ENCODE data around the gene QRICH1.

Gene QRICH1

DNA sequence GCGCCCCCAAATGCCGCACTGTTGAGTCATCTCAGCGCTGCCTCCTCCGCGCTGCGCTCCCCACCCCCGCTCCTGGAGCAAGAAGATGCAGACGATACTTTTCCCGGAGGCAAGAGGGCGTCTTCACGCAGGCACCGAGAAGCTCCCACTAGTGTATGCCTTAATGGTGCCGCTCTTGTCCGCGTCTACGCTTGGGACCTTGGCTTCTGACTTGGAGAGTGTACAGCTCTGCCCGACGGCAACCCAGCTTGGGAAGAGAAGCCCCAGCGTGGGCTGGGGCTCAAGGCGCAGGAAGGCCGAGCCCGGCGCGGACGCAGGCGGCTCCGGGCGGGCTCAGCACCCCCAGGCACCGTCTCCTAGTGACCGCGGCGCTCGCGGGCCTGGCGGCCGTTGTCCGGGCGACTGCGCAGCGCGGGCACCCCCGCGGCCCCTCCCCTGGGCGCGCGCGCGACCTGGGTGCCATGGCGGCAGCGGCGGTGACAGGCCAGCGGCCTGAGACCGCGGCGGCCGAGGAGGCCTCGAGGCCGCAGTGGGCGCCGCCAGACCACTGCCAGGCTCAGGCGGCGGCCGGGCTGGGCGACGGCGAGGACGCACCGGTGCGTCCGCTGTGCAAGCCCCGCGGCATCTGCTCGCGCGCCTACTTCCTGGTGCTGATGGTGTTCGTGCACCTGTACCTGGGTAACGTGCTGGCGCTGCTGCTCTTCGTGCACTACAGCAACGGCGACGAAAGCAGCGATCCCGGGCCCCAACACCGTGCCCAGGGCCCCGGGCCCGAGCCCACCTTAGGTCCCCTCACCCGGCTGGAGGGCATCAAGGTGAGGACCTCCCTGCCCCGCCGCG lies 103.9 kb downstream of the QRICH1 start, which contains the start of gene P4HTM:
Gene P4HTM (plus strand): TSS at position 446 of the 840 bp plus-strand sequence. CDS start 16 bp downstream, at position 462.
- H3K9me3 Mint-ChIP-seq: no peaks in the 10 kb centered on the region
- peaks cover 24% of the 10 kb centered on the region for H3K36me3 Mint-ChIP-seq (ENCODE audit: insufficient read depth)
- H3K27ac Mint-ChIP-seq: peak within 1 kb of the TSS; percentile 91 to 93
- peak; percentile 55 to 58 (median 57) for DNase-seq
- ATAC-seq (replicated peaks): peak; percentile 71
- peaks cover 33 to 34% of the 10 kb centered on the region in 2 donors for H3K4me1 Mint-ChIP-seq (ENCODE audit: low read depth in 2 of 2)
- no peaks in the 10 kb centered on the region for H3K27me3 Mint-ChIP-seq
- H3K4me3 Mint-ChIP-seq: peak within 1 kb of the TSS; percentile 91 to 94

GRCh38 chr3:48989126-48989795 lies 104.6 kb downstream of the QRICH1 start:
- H3K4me1 Mint-ChIP-seq (ENCODE audit: low read depth in 2 of 2): peaks cover 32% of the 10 kb centered on the region in 2 donors

DNA sequence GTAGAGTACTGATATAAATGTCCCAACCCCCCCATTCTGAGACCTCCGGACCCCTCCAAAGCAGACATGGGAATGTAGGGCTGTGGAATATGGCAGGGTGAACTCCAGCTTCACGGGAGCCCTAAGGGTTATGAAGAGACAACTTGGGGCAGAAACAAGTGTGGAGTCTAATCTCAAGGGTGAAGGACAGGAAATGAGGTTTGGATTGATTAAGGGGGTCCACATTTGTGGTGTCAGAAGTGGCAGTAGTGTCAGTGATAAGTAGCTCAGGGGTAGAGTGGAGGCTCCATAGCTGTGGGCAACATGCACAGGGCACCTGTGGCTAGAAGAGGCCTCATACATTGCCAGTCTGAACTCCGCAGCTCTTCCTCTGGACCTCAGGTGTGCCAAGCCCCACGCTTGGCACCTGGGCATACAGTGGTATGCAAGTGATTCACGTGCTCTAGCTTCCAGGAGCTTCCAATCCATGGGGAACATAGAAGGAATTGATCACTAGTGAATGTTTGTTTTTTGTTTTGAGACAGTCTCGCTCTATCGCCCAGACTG lies 108.0 kb downstream of the QRICH1 start:
- DNase-seq (no peak), ATAC-seq (replicated peaks) (no peak)
- Mint-ChIP-seq H3K4me1 (ENCODE audit: low read depth in 2 of 2) (peaks cover 18 to 19% of the 10 kb centered on the region in 2 donors), H3K27me3 (no peaks in the 10 kb centered on the region), H3K9me3 (no peaks in the 10 kb centered on the region), H3K36me3 (ENCODE audit: insufficient read depth) (peaks cover 42% of the 10 kb centered on the region), H3K27ac (peak overlapping the region; percentile 21 to 60), H3K4me3 (no peak overlapping the region)

More at GRCh38 chr3:48989126-48989795, 104.6 kb downstream of the QRICH1 start:
- no peak for DNase-seq
- Mint-ChIP-seq H3K9me3 (no peaks in the 10 kb centered on the region), H3K27me3 (no peaks in the 10 kb centered on the region), H3K27ac (peak overlapping the region; percentile 79 to 93), H3K4me3 (peak overlapping the region; percentile 89 to 91), H3K36me3 (ENCODE audit: insufficient read depth) (peaks cover 20% of the 10 kb centered on the region)
- ATAC-seq (replicated peaks): peak; percentile 0

- Mint-ChIP-seq H3K36me3 (ENCODE audit: insufficient read depth) (peaks cover 51% of the 10 kb centered on the region), H3K27me3 (no peaks in the 10 kb centered on the region), H3K27ac (no peak overlapping the region), H3K4me3 (no peak overlapping the region), H3K9me3 (no peaks in the 10 kb centered on the region), H3K4me1 (ENCODE audit: low read depth in 2 of 2) (peaks cover 14 to 15% of the 10 kb centered on the region in 2 donors)
- DNase-seq: no peak
- ATAC-seq (replicated peaks): no peak
Observed at GRCh38 chr3:48984663-48985062, 109.2 kb downstream of the QRICH1 start.

DNA sequence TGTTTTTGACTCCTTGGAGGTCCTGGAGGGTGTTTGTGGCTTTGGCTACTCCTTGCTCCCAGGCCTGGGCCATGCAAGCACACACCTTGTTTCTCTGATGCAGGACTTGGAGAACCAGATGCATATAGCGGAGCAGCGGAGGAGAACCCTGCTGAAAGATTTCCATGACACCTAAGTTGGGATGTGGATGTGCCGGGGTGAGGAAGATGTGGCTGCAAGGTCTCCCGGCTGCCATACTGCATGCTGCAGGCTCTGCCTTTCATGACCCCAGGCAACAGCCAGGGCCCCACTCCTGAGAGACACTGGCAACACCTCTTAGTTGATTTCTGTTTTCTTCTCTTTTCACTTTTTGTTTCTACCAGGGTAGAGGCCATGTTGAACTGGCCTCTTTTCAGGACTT lies 110.8 kb downstream of the QRICH1 start:
- H3K27me3 Mint-ChIP-seq: no peaks in the 10 kb centered on the region
- peaks cover 62% of the 10 kb centered on the region for H3K36me3 Mint-ChIP-seq (ENCODE audit: insufficient read depth)
- no peaks in the 10 kb centered on the region for H3K9me3 Mint-ChIP-seq
- no peak overlapping the region for H3K4me3 Mint-ChIP-seq
- peak overlapping the region in 1 of 2 donors; percentile 73 for H3K27ac Mint-ChIP-seq
- H3K4me1 Mint-ChIP-seq (ENCODE audit: low read depth in 2 of 2): peaks cover 5 to 6% of the 10 kb centered on the region in 2 donors
- DNase-seq (no peak), ATAC-seq (replicated peaks) (no peak)

- peaks cover 2% of the 10 kb centered on the region in 2 donors for H3K4me1 Mint-ChIP-seq (ENCODE audit: low read depth in 2 of 2)
- no peak overlapping the region for H3K4me3 Mint-ChIP-seq
- DNase-seq: no peak
- H3K27ac Mint-ChIP-seq: peak overlapping the region; percentile 13 to 73
- no peaks in the 10 kb centered on the region for H3K9me3 Mint-ChIP-seq
- no peaks in the 10 kb centered on the region for H3K27me3 Mint-ChIP-seq
- no peak for ATAC-seq (replicated peaks)
- peaks cover 65% of the 10 kb centered on the region for H3K36me3 Mint-ChIP-seq (ENCODE audit: insufficient read depth)
Observed at GRCh38 chr3:48982686-48983085, 111.2 kb downstream of the QRICH1 start.

GRCh38 chr3:48982016-48982415 lies 111.9 kb downstream of the QRICH1 start:
- no peak for DNase-seq
- Mint-ChIP-seq H3K4me1 (ENCODE audit: low read depth in 2 of 2) (no peaks in the 10 kb centered on the region), H3K36me3 (ENCODE audit: insufficient read depth) (peaks cover 70% of the 10 kb centered on the region), H3K27ac (peak overlapping the region; percentile 13 to 73), H3K4me3 (no peak overlapping the region), H3K9me3 (no peaks in the 10 kb centered on the region), H3K27me3 (no peaks in the 10 kb centered on the region)
- ATAC-seq (replicated peaks): no peak

DNA sequence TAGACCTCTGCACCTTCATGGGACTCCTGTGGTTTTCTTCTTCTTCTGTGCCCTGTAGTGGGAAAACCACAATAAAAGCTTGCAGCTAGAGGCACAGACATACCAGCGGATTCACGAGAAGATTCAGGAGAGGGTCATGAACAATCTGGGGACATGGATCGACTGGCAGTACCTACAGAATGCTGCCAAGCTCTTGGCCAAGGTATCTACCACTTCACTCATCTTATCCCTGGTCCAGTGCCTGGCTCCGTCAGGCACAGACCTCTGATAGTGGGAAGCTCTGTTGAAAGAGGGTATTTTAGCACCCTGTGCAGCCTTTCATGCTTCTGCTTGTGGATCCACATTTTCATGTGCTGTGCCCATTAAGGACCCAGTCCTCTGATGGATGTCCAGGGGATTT lies 113.6 kb downstream of the QRICH1 start:
- Mint-ChIP-seq H3K27me3 (no peaks in the 10 kb centered on the region), H3K9me3 (no peaks in the 10 kb centered on the region), H3K4me3 (no peak overlapping the region), H3K4me1 (ENCODE audit: low read depth in 2 of 2) (no peaks in the 10 kb centered on the region), H3K27ac (peak overlapping the region in 1 of 2 donors; percentile 25), H3K36me3 (ENCODE audit: insufficient read depth) (peaks cover 76% of the 10 kb centered on the region)
- DNase-seq (no peak), ATAC-seq (replicated peaks) (no peak)
